GM23338 (cell line): ENCODE measurements around the gene CACNA1G. TPM values are rescaled to one million over a fixed set of nuclear protein-coding genes. Genes with fewer than 3 reads are reported as not detected.

Experiments
- ATAC-seq: fragments of 200-7000 bp; cut with Tn5 transposase; 3 replicates; pipeline ENCODE4 v1.9.1; 2020
- DNase-seq: peaks from one replicate; pipeline ENCODE4 v3.0.0-alpha.2; 2015; ENCODE audit warnings: low spot score
- H2AFZ ChIP-seq: fragments of 200-600 bp; sonication (generic); 2 replicates; pipeline ENCODE4 v1.8.0; 2016; ENCODE audit warnings: antibody characterized with exemption, mild to moderate bottlenecking, moderate library complexity
- H3F3A ChIP-seq: fragments of 200-600 bp; sonication (generic); replicated peaks from 2 replicates; pipeline ENCODE4 v1.8.0; 2017; ENCODE audit warnings: antibody characterized with exemption, mixed run types, low read depth
- H3K27ac ChIP-seq: fragments of 200-600 bp; sonication (generic); 2 replicates; pipeline ENCODE4 v1.6.1; 2016; ENCODE audit warnings: low read depth
- H3K27me3 ChIP-seq: fragments of 200-600 bp; sonication (generic); 2 replicates; pipeline ENCODE4 v1.8.0; 2016; ENCODE audit warnings: mild to moderate bottlenecking, mixed run types, moderate library complexity; ENCODE audit not compliant: insufficient read depth
- H3K36me3 ChIP-seq: fragments of 200-600 bp; sonication (generic); 2 replicates; pipeline ENCODE4 v1.8.0; 2016; ENCODE audit warnings: mild to moderate bottlenecking; ENCODE audit not compliant: insufficient read depth
- H3K4me1 ChIP-seq: fragments of 200-600 bp; sonication (generic); 2 replicates; pipeline ENCODE4 v1.8.0; 2016; ENCODE audit warnings: mild to moderate bottlenecking, moderate library complexity; ENCODE audit not compliant: insufficient read depth
- H3K4me2 ChIP-seq: fragments of 200-600 bp; sonication (generic); 2 replicates; pipeline ENCODE4 v1.7.1; 2017; ENCODE audit warnings: mixed run types
- H3K4me3 ChIP-seq: fragments of 200-600 bp; sonication (generic); 2 replicates; pipeline ENCODE4 v1.6.1; 2016; ENCODE audit warnings: mixed run types
- H3K79me2 ChIP-seq: fragments of 200-600 bp; sonication (generic); replicated peaks from 2 replicates; pipeline ENCODE4 v1.8.0; 2017; ENCODE audit warnings: mild to moderate bottlenecking; ENCODE audit not compliant: insufficient read depth
- H3K9me2 ChIP-seq: fragments of 200-600 bp; sonication (generic); 2 replicates; pipeline ENCODE4 v1.8.0; 2017; ENCODE audit not compliant: insufficient read depth
- H4K20me1 ChIP-seq: fragments of 200-600 bp; sonication (generic); replicated peaks from 2 replicates; pipeline ENCODE4 v1.8.0; 2017; ENCODE audit warnings: mild to moderate bottlenecking; ENCODE audit not compliant: insufficient read depth
- H3K27ac Mint-ChIP-seq: 2 replicates; pipeline ENCODE4 v1.8.0; 2020; ENCODE audit warnings: inconsistent platforms, mild to moderate bottlenecking, moderate library complexity, mixed read lengths
- H3K27me3 Mint-ChIP-seq: 3 replicates; pipeline ENCODE4 v1.8.0; 2022; ENCODE audit warnings: low read depth, mild to moderate bottlenecking, moderate library complexity, mixed read lengths, inconsistent platforms; ENCODE audit not compliant: insufficient read depth, poor library complexity
- H3K36me3 Mint-ChIP-seq: 3 replicates; pipeline ENCODE4 v1.8.0; 2021; ENCODE audit warnings: low read depth, mild to moderate bottlenecking, inconsistent platforms, moderate library complexity, mixed read lengths
- H3K4me1 Mint-ChIP-seq: 3 replicates; pipeline ENCODE4 v1.8.0; 2020; ENCODE audit warnings: mild to moderate bottlenecking, inconsistent platforms, mixed read lengths
- H3K4me3 Mint-ChIP-seq: 3 replicates; pipeline ENCODE4 v1.8.0; 2021; ENCODE audit warnings: moderate library complexity, mild to moderate bottlenecking, inconsistent platforms, mixed read lengths
- H3K9me3 Mint-ChIP-seq: 3 replicates; pipeline ENCODE4 v1.8.0; 2020; ENCODE audit warnings: moderate library complexity, mild to moderate bottlenecking, inconsistent platforms, mixed read lengths
- CREB1 ChIP-seq: fragments of 250-450 bp; sonication (Bioruptor Pico); IDR thresholded peaks from 2 replicates; pipeline ENCODE4 v1.5.0; 2020; ENCODE audit warnings: low read depth, mild to moderate bottlenecking, moderate library complexity
- EZH2 ChIP-seq: fragments of 200-600 bp; sonication (generic); IDR thresholded peaks from one replicate; pipeline ENCODE4 v1.8.0; 2017; ENCODE audit warnings: antibody characterized with exemption, mild to moderate bottlenecking, low read depth; ENCODE audit not compliant: unreplicated experiment
- EZH2phosphoT487 ChIP-seq: fragments of 200-600 bp; sonication (generic); IDR thresholded peaks from one replicate; pipeline ENCODE4 v1.8.1; 2018; ENCODE audit warnings: antibody characterized with exemption; ENCODE audit not compliant: unreplicated experiment
- JUNB ChIP-seq: IDR thresholded peaks from one replicate; pipeline ENCODE4 v1.6.1; 2016; ENCODE audit warnings: antibody characterized with exemption; ENCODE audit not compliant: unreplicated experiment
- NANOG ChIP-seq: IDR thresholded peaks from 2 replicates; pipeline ENCODE4 v1.6.1; 2016; ENCODE audit warnings: antibody characterized with exemption, borderline replicate concordance
- REST ChIP-seq: IDR thresholded peaks from one replicate; pipeline ENCODE4 v1.6.1; 2018; ENCODE audit warnings: antibody characterized with exemption; ENCODE audit not compliant: unreplicated experiment
- STAT1 ChIP-seq: IDR thresholded peaks from one replicate; pipeline ENCODE4 v1.6.1; 2016; ENCODE audit warnings: antibody characterized with exemption; ENCODE audit not compliant: unreplicated experiment
- ZNF114 ChIP-seq: fragments of 250-450 bp; sonication (Bioruptor Pico); IDR thresholded peaks from 2 replicates; pipeline ENCODE4 v1.5.0; 2020; ENCODE audit warnings: mild to moderate bottlenecking, moderate library complexity
- ZNF331 ChIP-seq: fragments of 250-450 bp; sonication (Bioruptor Pico); IDR thresholded peaks from 2 replicates; pipeline ENCODE4 v1.5.0; 2020; ENCODE audit warnings: low read depth, mild to moderate bottlenecking, moderate library complexity
- polyA plus RNA-seq: library from polyadenylated mRNA; unstranded; fragments of >200 nt; fragmentation: Nextera tagmentation; extraction: Ambion mirVana; gene quantifications from 2 replicates; pipeline ENCODE4 v1.2.1, GENCODE V29; 2016
- total RNA-seq: library from RNA; depleted of rRNA; stranded (reverse); fragments of >200 nt; shearing (Covaris generic); gene quantifications from 2 replicates; pipeline ENCODE4 v1.2.3, GENCODE V29; 2014
- TF ChIP-seq, protein P1 (sequence below), 2 experiments: fragments of 200-600 bp in 1 of 2; sonication (generic) in 1 of 2; conservative IDR thresholded peaks; 2 replicates each; pipeline versions ENCODE4 v1.5.1 to v1.6.1; 2016 to 2017; ENCODE audit warnings: antibody characterized with exemption in 2 of 2, low read depth in 2 of 2, mild to moderate bottlenecking in 2 of 2, moderate library complexity in 1 of 2

Gene CACNA1G
- total and polyA plus RNA-seq, 2 experiments from 2014 or later = 1.4 to 5.1 TPM

DNA sequence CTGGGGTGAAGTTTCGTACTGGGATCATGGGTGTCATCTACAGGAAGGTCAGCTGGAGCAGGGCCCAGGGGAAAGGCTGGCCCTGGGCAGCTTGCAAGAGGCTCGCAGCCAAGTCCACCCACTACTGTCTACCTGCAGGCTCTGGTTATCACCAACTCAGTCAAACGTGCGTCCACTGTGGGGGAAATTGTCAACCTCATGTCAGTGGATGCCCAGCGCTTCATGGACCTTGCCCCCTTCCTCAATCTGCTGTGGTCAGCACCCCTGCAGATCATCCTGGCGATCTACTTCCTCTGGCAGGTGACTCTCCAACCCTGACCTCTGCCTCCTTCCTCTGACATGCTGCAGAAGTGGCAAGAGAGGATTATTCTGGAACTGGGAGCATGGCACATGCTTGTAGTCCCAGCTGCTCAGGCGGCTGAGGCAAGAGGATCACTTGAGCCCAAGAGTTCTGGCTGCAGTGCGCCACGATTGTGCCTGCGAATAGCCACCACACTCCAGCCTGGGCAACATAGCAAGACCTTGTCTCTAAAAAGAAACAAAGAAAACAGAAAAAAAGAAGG, 103.4 kb downstream of the CACNA1G start:
- Histone ChIP-seq H3K79me2 (no peaks in the 10 kb centered on the region), H2AFZ (no peak overlapping the region), H3K9me2 (no peaks in the 10 kb centered on the region), H3K27ac (no peak overlapping the region), H3K4me1 (peaks cover 9% of the 10 kb centered on the region), H4K20me1 (no peaks in the 10 kb centered on the region), H3K36me3 (no peaks in the 10 kb centered on the region), H3F3A (no peaks in the 10 kb centered on the region), H3K4me3 (no peak overlapping the region), H3K4me2 (no peak overlapping the region), H3K27me3 (no peaks in the 10 kb centered on the region)
- H3K36me3 Mint-ChIP-seq = no peaks in the 10 kb centered on the region; the same call in 2 of the 3 replicates
- H3K4me3 Mint-ChIP-seq = no peak overlapping the region
- ATAC-seq = no peak
- TF ChIP-seq EZH2 (no peak), ZNF331 (CRISPR knock-in tag) (no peak), REST (no peak)
- TF ChIP-seq, protein P1, sequence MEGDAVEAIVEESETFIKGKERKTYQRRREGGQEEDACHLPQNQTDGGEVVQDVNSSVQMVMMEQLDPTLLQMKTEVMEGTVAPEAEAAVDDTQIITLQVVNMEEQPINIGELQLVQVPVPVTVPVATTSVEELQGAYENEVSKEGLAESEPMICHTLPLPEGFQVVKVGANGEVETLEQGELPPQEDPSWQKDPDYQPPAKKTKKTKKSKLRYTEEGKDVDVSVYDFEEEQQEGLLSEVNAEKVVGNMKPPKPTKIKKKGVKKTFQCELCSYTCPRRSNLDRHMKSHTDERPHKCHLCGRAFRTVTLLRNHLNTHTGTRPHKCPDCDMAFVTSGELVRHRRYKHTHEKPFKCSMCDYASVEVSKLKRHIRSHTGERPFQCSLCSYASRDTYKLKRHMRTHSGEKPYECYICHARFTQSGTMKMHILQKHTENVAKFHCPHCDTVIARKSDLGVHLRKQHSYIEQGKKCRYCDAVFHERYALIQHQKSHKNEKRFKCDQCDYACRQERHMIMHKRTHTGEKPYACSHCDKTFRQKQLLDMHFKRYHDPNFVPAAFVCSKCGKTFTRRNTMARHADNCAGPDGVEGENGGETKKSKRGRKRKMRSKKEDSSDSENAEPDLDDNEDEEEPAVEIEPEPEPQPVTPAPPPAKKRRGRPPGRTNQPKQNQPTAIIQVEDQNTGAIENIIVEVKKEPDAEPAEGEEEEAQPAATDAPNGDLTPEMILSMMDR (conservative IDR thresholded peaks at IDR 0.05; ENCODE audit: low read depth in 2 of 2) = no peak
- no peaks in the 10 kb centered on the region for H3K9me3 Mint-ChIP-seq
- H3K4me1 Mint-ChIP-seq = peaks cover 34% of the 10 kb centered on the region
- no peak for DNase-seq
- peaks cover 13% of the 10 kb centered on the region for H3K27me3 Mint-ChIP-seq
- no peak overlapping the region for H3K27ac Mint-ChIP-seq

DNA sequence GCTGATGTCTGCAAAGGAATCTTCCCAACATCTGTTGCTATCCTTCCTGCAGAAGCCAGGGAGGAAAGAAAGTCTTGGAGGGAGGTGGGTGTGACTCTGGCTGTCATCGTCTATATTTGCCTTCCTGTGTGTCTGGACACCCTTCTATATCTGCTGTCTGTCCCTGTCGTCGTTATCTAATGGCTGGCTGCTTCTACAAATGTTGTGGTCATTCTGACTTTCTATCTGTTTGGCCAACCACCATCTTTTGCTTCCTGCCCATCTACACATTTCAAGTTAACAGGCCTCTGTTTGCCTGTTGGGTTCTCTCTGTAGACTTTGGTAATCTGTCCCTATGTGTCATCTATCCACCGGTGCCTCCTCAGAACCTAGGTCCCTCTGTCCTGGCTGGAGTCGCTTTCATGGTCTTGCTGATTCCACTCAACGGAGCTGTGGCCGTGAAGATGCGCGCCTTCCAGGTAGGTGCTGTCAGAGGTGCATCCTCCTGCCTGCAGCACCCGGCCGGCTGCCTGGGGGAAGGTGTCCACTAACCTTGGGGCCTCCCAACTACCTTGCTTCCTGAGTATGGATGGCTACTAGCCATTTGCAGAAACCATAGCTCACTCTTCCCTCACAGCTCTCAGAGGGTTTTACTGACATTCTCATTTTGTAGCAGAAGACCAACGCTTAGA, 104.4 kb downstream of the CACNA1G start:
- no peak overlapping the region for H3K27ac Mint-ChIP-seq
- ATAC-seq = no peak
- DNase-seq = no peak
- TF ChIP-seq REST (no peak), ZNF114 (CRISPR knock-in tag) (no peak), STAT1 (no peak), JUNB (no peak), EZH2phosphoT487 (no peak), NANOG (no peak), CREB1 (no peak), ZNF331 (CRISPR knock-in tag) (no peak)
- TF ChIP-seq, protein P1 (conservative IDR thresholded peaks at IDR 0.05; ENCODE audit: low read depth in 2 of 2) = no peak

More for the DNA sequence above, 104.4 kb downstream of the CACNA1G start:
- no peaks in the 10 kb centered on the region for H3K9me3 Mint-ChIP-seq
- H3K4me3 Mint-ChIP-seq = no peak overlapping the region
- no peaks in the 10 kb centered on the region for H3F3A ChIP-seq
- H2AFZ ChIP-seq = no peak overlapping the region
- H3K4me2 ChIP-seq = no peak overlapping the region
- peaks cover 13% of the 10 kb centered on the region for H3K27me3 Mint-ChIP-seq
- H3K36me3 ChIP-seq = no peaks in the 10 kb centered on the region
- H3K79me2 ChIP-seq = no peaks in the 10 kb centered on the region
- H3K4me1 ChIP-seq = peaks cover 9% of the 10 kb centered on the region
- no peak overlapping the region for H3K4me3 ChIP-seq
- H3K4me1 Mint-ChIP-seq = peaks cover 36% of the 10 kb centered on the region
- no peaks in the 10 kb centered on the region for H3K27me3 ChIP-seq
- no peak overlapping the region for H3K27ac ChIP-seq
- no peaks in the 10 kb centered on the region for H3K9me2 ChIP-seq
- no peaks in the 10 kb centered on the region for H4K20me1 ChIP-seq
- no peaks in the 10 kb centered on the region; the same call in 2 of the 3 replicates for H3K36me3 Mint-ChIP-seq
